ENCODE results near the gene PARD3B. TPM values are rescaled to one million over a fixed set of nuclear protein-coding genes. Genes with fewer than 3 reads are reported as not detected.

The PARD3B gene
- total RNA-seq, 4 donors from 2014 or later: 32.6 to 65.7 (median 38.6) TPM

GRCh38 chr2:205176546-205176945, 631.3 kb downstream of the PARD3B start:
- WGBS, 2 donors (ENCODE audit: low coverage in 1 of 2): 69 to 78% methylated on average over 2 of the region's 2 CpGs
- Histone ChIP-seq H3K9me3 (no peaks in the 10 kb centered on the region), H3K4me1 (no peaks in the 10 kb centered on the region), H3K27me3 (no peaks in the 10 kb centered on the region), H3K27ac (no peak overlapping the region), H3K4me3 (no peak overlapping the region), H3K36me3 (no peaks in the 10 kb centered on the region)
- TF ChIP-seq POLR2A (IDR thresholded peaks at IDR 0.05): no peak
- no peak for TF ChIP-seq POLR2AphosphoS5 (IDR thresholded peaks at IDR 0.05)
- no peak for TF ChIP-seq EP300 (IDR thresholded peaks at IDR 0.05; ENCODE audit: low read depth)
- TF ChIP-seq, protein P1, sequence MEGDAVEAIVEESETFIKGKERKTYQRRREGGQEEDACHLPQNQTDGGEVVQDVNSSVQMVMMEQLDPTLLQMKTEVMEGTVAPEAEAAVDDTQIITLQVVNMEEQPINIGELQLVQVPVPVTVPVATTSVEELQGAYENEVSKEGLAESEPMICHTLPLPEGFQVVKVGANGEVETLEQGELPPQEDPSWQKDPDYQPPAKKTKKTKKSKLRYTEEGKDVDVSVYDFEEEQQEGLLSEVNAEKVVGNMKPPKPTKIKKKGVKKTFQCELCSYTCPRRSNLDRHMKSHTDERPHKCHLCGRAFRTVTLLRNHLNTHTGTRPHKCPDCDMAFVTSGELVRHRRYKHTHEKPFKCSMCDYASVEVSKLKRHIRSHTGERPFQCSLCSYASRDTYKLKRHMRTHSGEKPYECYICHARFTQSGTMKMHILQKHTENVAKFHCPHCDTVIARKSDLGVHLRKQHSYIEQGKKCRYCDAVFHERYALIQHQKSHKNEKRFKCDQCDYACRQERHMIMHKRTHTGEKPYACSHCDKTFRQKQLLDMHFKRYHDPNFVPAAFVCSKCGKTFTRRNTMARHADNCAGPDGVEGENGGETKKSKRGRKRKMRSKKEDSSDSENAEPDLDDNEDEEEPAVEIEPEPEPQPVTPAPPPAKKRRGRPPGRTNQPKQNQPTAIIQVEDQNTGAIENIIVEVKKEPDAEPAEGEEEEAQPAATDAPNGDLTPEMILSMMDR (IDR thresholded peaks at IDR 0.05): no peak
- intact Hi-C loops (cut with DNase I; ENCODE audit: low total_unique reads): no loop called here
- in situ Hi-C loops (cut with MboI; ENCODE audit: low pct_ligation_motif_present in 1 of 4, low pct_unique_long_range_greater_than_20kb in 1 of 4, low sequenced_read_pairs in 3 of 4): no loop called here
- DNase-seq: no peak

DNA sequence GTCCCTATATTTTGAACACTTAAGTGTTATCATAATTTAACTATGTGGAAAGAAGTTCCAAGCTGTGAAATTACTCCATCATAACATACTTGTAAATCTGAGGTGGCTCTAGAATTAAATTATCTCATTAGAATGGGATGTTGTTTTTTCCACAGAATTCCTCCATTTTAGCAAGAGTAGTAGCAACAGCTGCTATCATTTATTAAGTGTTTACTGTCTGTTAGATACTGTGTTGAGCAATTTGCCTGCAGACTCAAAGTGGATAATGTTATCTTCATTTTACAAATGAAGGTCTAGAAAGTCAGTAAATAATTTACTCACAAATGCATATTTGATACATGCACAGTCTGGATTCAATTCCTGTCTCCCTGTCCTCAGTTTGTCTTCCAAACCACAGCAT, 632.3 kb downstream of the PARD3B start:
- intact Hi-C loops (cut with DNase I; ENCODE audit: low total_unique reads) (no loop called here), in situ Hi-C loops (cut with MboI; ENCODE audit: low pct_ligation_motif_present in 1 of 4, low pct_unique_long_range_greater_than_20kb in 1 of 4, low sequenced_read_pairs in 3 of 4) (no loop called here)
- TF ChIP-seq, protein P1 (IDR thresholded peaks at IDR 0.05): no peak
- TF ChIP-seq POLR2A (IDR thresholded peaks at IDR 0.05): no peak
- no peak for TF ChIP-seq EP300 (IDR thresholded peaks at IDR 0.05; ENCODE audit: low read depth)
- TF ChIP-seq POLR2AphosphoS5 (IDR thresholded peaks at IDR 0.05): no peak
- Histone ChIP-seq H3K27me3 (no peaks in the 10 kb centered on the region), H3K27ac (no peak overlapping the region), H3K4me3 (no peak overlapping the region), H3K4me1 (no peaks in the 10 kb centered on the region), H3K9me3 (no peaks in the 10 kb centered on the region), H3K36me3 (no peaks in the 10 kb centered on the region)
- DNase-seq: no peak

- WGBS, 2 donors (ENCODE audit: low coverage in 1 of 2): 80 to 89% methylated on average over 3 of the region's 3 CpGs
- DNase-seq: no peak
- Histone ChIP-seq H3K9me3 (no peaks in the 10 kb centered on the region), H3K4me1 (no peaks in the 10 kb centered on the region), H3K27me3 (no peaks in the 10 kb centered on the region), H3K27ac (no peak overlapping the region), H3K4me3 (no peak overlapping the region), H3K36me3 (no peaks in the 10 kb centered on the region)
- TF ChIP-seq, protein P1 (IDR thresholded peaks at IDR 0.05): no peak
- TF ChIP-seq EP300 (IDR thresholded peaks at IDR 0.05; ENCODE audit: low read depth): no peak
- TF ChIP-seq POLR2A (IDR thresholded peaks at IDR 0.05): no peak
- no peak for TF ChIP-seq POLR2AphosphoS5 (IDR thresholded peaks at IDR 0.05)
- intact Hi-C loops (cut with DNase I; ENCODE audit: low total_unique reads): no loop called here
- in situ Hi-C loops (cut with MboI; ENCODE audit: low pct_ligation_motif_present in 1 of 4, low pct_unique_long_range_greater_than_20kb in 1 of 4, low sequenced_read_pairs in 3 of 4): no loop called here
Observed at GRCh38 chr2:205180730-205181129, 635.5 kb downstream of the PARD3B start.

DNA sequence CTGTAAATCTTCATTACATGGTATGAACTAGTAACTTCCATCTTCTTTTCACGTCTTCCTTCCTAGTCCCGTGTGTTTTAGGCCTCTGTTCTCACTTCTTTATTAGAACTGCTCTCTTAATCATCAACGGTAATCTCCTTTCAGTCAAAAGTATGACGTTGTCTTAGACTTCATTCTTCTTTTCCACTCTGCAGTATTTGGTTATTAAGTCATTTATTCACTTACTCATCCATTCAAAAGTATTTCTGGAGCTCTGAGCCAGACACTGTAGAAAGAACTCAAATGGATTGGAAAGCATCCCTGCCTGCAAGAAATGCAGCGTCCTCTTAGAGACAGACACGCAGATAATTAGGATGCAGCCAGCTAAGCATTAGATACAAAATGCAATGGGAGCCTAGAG, 642.5 kb downstream of the PARD3B start:
- in situ Hi-C loops (cut with MboI; ENCODE audit: low pct_ligation_motif_present in 1 of 4, low pct_unique_long_range_greater_than_20kb in 1 of 4, low sequenced_read_pairs in 3 of 4) (no loop called here), intact Hi-C loops (cut with DNase I; ENCODE audit: low total_unique reads) (no loop called here)
- H3K4me3 ChIP-seq: no peak overlapping the region
- H3K27ac ChIP-seq: no peak overlapping the region
- WGBS, 2 donors (ENCODE audit: low coverage in 1 of 2): 71 to 72% methylated on average over 6 of the region's 6 CpGs
- TF ChIP-seq EP300 (IDR thresholded peaks at IDR 0.05; ENCODE audit: low read depth) (no peak), POLR2A (IDR thresholded peaks at IDR 0.05) (no peak), POLR2AphosphoS5 (IDR thresholded peaks at IDR 0.05) (no peak)
- TF ChIP-seq, protein P1 (IDR thresholded peaks at IDR 0.05): no peak
- no peaks in the 10 kb centered on the region for H3K27me3 ChIP-seq
- no peaks in the 10 kb centered on the region for H3K4me1 ChIP-seq
- no peaks in the 10 kb centered on the region for H3K36me3 ChIP-seq
- no peak for DNase-seq
- H3K9me3 ChIP-seq: no peaks in the 10 kb centered on the region

All from transverse colon (tissue), 4 donors.